WTC11 (cell line): ENCODE measurements around the gene PLA2G2E. TPM values are rescaled to one million over a fixed set of nuclear protein-coding genes. Genes with fewer than 3 reads are reported as not detected.
"Not testable (repeated sequence)": the region's sequence is repeated elsewhere in the genome, so short reads cannot be mapped to it uniquely, and the experiment has no call there.

Experiments
- ATAC-seq: fragments of 200-7000 bp; cut with Tn5 transposase; 2 replicates; pipeline ENCODE4 v1.10.0; 2021; ENCODE audit warnings: mild to moderate bottlenecking, moderate library complexity
- CTCF ChIA-PET: fragments of 300-600 bp; sonication (Branson Sonifier 250); formaldehyde crosslinking; loops from one replicate; lab custom pipeline; 2021; ENCODE audit warnings: antibody characterized with exemption; lab: Charles Lee
- POLR2A ChIA-PET: fragments of 350-600 bp; sonication (Branson Sonifier 250); formaldehyde crosslinking; loops from one replicate; lab custom pipeline; 2021; ENCODE audit warnings: antibody characterized with exemption; lab: Charles Lee
- DNase-seq: peaks from one replicate; pipeline ENCODE4 v3.0.0; 2021; ENCODE audit warnings: low spot score
- H3K27ac Mint-ChIP-seq: 2 replicates; pipeline ENCODE4 v1.8.0; 2021; ENCODE audit warnings: mixed read lengths
- H3K27me3 Mint-ChIP-seq: 2 replicates; pipeline ENCODE4 v1.8.0; 2021; ENCODE audit warnings: low read depth, mild to moderate bottlenecking, moderate library complexity, mixed read lengths
- H3K36me3 Mint-ChIP-seq: 2 replicates; pipeline ENCODE4 v1.8.0; 2021; ENCODE audit warnings: mixed read lengths
- H3K4me1 Mint-ChIP-seq: 2 replicates; pipeline ENCODE4 v1.8.0; 2022; ENCODE audit warnings: mixed read lengths
- H3K4me3 Mint-ChIP-seq: 2 replicates; pipeline ENCODE4 v1.8.0; 2021; ENCODE audit warnings: mild to moderate bottlenecking, moderate library complexity, mixed read lengths
- H3K9me3 Mint-ChIP-seq: 2 replicates; pipeline ENCODE4 v1.8.0; 2021; ENCODE audit warnings: mixed read lengths
- ETV6 ChIP-seq: sonication (generic); formaldehyde crosslinking; IDR thresholded peaks from 2 replicates; pipeline ENCODE4 v1.8.1; 2022; ENCODE audit warnings: mild to moderate bottlenecking, missing genetic modification reagents
- FOXK1 ChIP-seq: sonication (generic); formaldehyde crosslinking; IDR thresholded peaks from 2 replicates; pipeline ENCODE4 v1.8.0; 2022; ENCODE audit warnings: mild to moderate bottlenecking, moderate library complexity, missing genetic modification reagents
- GABPB1 ChIP-seq: sonication (generic); formaldehyde crosslinking; IDR thresholded peaks from 2 replicates; pipeline ENCODE4 v1.8.1; 2023; ENCODE audit warnings: mild to moderate bottlenecking, missing genetic modification reagents
- GTF2I ChIP-seq: fragments of 250-450 bp; sonication (Bioruptor Pico); conservative IDR thresholded peaks from 2 replicates; pipeline ENCODE4 v1.4.0; 2021; ENCODE audit warnings: mild to moderate bottlenecking
- KAT7 ChIP-seq: sonication (generic); formaldehyde crosslinking; IDR thresholded peaks from 2 replicates; pipeline ENCODE4 v1.8.1; 2023; ENCODE audit warnings: missing genetic modification reagents, mild to moderate bottlenecking, borderline replicate concordance
- PRRX2 ChIP-seq: fragments of 250-450 bp; sonication (Bioruptor Pico); IDR thresholded peaks from 2 replicates; pipeline ENCODE4 v1.8.0; 2021; ENCODE audit warnings: mild to moderate bottlenecking
- ZBTB21 ChIP-seq: sonication (generic); formaldehyde crosslinking; IDR thresholded peaks from 2 replicates; pipeline ENCODE4 v1.8.1; 2023; ENCODE audit warnings: mild to moderate bottlenecking, missing genetic modification reagents, borderline replicate concordance
- ZNF121 ChIP-seq: sonication (generic); formaldehyde crosslinking; IDR thresholded peaks from 2 replicates; pipeline ENCODE4 v1.8.0; 2023; ENCODE audit warnings: missing genetic modification reagents
- ZNF317 ChIP-seq: sonication (generic); formaldehyde crosslinking; IDR thresholded peaks from 2 replicates; pipeline ENCODE4 v1.8.1; 2023; ENCODE audit warnings: low read depth, mild to moderate bottlenecking, moderate library complexity, missing genetic modification reagents, borderline replicate concordance
- ZNF396 ChIP-seq: fragments of 250-450 bp; sonication (Bioruptor Pico); IDR thresholded peaks from 2 replicates; pipeline ENCODE4 v1.8.0; 2021; ENCODE audit warnings: mild to moderate bottlenecking, moderate library complexity, borderline replicate concordance
- total RNA-seq: library from RNA; stranded (reverse); gene quantifications from 3 replicates; pipeline ENCODE4 v1.2.3, GENCODE V29; 2021
- TF ChIP-seq, protein P1 (sequence below): fragments of 200-600 bp; IDR thresholded peaks from 2 replicates; pipeline ENCODE4 v1.8.0; 2022; ENCODE audit warnings: antibody characterized with exemption
- TF ChIP-seq, protein P2 (sequence below): sonication (generic); formaldehyde crosslinking; IDR thresholded peaks from 2 replicates; pipeline ENCODE4 v1.8.1; 2023; ENCODE audit warnings: mild to moderate bottlenecking, missing genetic modification reagents, moderate library complexity
- TF ChIP-seq, protein P3 (sequence below): sonication (generic); formaldehyde crosslinking; IDR thresholded peaks from 2 replicates; pipeline ENCODE4 v1.8.1; 2022; ENCODE audit warnings: mild to moderate bottlenecking, missing genetic modification reagents, moderate library complexity, borderline replicate concordance
- TF ChIP-seq, protein P4 (sequence below): fragments of 250-450 bp; sonication (Bioruptor Pico); IDR thresholded peaks from 2 replicates; pipeline ENCODE4 v2.1.2; 2022; ENCODE audit warnings: mild to moderate bottlenecking, moderate library complexity
- TF ChIP-seq, protein P5 (sequence below): sonication (generic); formaldehyde crosslinking; conservative IDR thresholded peaks from 2 replicates; pipeline ENCODE4 v1.8.1; 2022; ENCODE audit warnings: mild to moderate bottlenecking, missing genetic modification reagents
- TF ChIP-seq, protein P6 (sequence below): sonication (generic); formaldehyde crosslinking; IDR thresholded peaks from 2 replicates; pipeline ENCODE4 v1.8.0; 2022; ENCODE audit warnings: mild to moderate bottlenecking, missing genetic modification reagents
- TF ChIP-seq, protein P7 (sequence below): sonication (generic); formaldehyde crosslinking; IDR thresholded peaks from 2 replicates; pipeline ENCODE4 v1.8.0; 2022; ENCODE audit warnings: mild to moderate bottlenecking, missing genetic modification reagents

The PLA2G2E gene
- total RNA-seq, 1 experiment from 2014 or later = not detected

DNA sequence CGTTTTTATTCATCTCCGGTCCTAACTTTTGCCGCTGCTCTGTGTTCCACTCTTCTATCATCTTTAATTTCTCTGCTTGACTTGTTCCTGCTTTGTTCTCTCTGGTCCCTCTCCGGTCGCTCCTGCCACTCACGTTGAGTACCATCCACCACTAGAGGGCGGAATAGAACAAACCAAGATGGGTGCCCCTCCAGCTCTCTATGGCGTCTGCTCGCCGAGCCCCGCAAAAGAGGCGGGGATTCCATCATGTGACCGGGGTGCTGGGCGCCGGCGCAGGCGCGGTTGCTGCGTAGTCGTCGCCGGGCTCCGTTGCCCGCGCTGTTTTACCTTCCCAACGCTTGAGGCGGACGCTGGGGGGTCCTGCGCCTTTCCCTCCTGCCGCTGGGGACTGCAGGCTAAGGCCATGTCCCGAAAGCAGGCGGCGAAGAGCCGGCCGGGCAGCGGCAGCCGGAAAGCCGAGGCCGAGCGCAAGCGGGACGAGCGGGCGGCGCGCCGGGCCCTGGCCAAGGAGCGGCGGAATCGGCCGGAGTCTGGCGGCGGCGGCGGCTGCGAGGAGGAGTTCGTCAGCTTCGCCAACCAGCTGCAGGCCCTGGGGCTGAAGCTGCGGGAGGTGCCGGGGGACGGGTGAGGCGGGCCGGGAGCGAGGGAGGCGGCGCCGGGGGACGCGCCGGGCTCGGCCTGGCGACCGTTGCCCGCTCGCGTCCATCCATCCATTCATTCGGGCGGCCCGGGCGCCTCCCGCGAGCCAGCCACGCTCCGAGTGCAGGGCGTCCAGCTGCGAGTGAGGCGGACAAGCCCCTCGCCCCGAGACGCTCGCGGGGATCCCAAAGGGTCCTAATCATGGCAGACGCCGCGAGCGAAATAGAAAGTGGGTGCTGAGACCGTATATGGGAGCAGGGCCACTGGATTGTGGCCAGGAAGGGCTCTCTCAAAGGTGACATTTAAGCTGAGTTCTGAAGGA lies 41.0 kb downstream of the PLA2G2E start, which contains the start of gene OTUD3 (continued):
- TF ChIP-seq, protein P1, sequence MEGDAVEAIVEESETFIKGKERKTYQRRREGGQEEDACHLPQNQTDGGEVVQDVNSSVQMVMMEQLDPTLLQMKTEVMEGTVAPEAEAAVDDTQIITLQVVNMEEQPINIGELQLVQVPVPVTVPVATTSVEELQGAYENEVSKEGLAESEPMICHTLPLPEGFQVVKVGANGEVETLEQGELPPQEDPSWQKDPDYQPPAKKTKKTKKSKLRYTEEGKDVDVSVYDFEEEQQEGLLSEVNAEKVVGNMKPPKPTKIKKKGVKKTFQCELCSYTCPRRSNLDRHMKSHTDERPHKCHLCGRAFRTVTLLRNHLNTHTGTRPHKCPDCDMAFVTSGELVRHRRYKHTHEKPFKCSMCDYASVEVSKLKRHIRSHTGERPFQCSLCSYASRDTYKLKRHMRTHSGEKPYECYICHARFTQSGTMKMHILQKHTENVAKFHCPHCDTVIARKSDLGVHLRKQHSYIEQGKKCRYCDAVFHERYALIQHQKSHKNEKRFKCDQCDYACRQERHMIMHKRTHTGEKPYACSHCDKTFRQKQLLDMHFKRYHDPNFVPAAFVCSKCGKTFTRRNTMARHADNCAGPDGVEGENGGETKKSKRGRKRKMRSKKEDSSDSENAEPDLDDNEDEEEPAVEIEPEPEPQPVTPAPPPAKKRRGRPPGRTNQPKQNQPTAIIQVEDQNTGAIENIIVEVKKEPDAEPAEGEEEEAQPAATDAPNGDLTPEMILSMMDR = peak; percentile 77
- TF ChIP-seq, protein P2, sequence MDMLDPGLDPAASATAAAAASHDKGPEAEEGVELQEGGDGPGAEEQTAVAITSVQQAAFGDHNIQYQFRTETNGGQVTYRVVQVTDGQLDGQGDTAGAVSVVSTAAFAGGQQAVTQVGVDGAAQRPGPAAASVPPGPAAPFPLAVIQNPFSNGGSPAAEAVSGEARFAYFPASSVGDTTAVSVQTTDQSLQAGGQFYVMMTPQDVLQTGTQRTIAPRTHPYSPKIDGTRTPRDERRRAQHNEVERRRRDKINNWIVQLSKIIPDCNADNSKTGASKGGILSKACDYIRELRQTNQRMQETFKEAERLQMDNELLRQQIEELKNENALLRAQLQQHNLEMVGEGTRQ (CRISPR knock-in tag) = peak; percentile 97
- TF ChIP-seq ZNF396 (no peak), PRRX2 (CRISPR knock-in tag) (no peak), ZBTB21 (0 out of 2 replicates have a peak, but pooled peaks have one; percentile 16), KAT7 (CRISPR knock-in tag) (peak; percentile 74; the same call in 1 of the 2 replicates), FOXK1 (CRISPR knock-in tag) (peak; percentile 77), GABPB1 (peak; percentile 45; the same call in 1 of the 2 replicates), ZNF121 (CRISPR knock-in tag) (peak; percentile 70), ETV6 (peak; percentile 73), ZNF317 (CRISPR knock-in tag) (0 out of 2 replicates have a peak, but pooled peaks have one; percentile 19)
- TF ChIP-seq, protein P3, sequence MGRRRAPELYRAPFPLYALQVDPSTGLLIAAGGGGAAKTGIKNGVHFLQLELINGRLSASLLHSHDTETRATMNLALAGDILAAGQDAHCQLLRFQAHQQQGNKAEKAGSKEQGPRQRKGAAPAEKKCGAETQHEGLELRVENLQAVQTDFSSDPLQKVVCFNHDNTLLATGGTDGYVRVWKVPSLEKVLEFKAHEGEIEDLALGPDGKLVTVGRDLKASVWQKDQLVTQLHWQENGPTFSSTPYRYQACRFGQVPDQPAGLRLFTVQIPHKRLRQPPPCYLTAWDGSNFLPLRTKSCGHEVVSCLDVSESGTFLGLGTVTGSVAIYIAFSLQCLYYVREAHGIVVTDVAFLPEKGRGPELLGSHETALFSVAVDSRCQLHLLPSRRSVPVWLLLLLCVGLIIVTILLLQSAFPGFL (CRISPR knock-in tag) = 0 out of 2 replicates have a peak, but pooled peaks have one; percentile 65
- TF ChIP-seq, protein P4, sequence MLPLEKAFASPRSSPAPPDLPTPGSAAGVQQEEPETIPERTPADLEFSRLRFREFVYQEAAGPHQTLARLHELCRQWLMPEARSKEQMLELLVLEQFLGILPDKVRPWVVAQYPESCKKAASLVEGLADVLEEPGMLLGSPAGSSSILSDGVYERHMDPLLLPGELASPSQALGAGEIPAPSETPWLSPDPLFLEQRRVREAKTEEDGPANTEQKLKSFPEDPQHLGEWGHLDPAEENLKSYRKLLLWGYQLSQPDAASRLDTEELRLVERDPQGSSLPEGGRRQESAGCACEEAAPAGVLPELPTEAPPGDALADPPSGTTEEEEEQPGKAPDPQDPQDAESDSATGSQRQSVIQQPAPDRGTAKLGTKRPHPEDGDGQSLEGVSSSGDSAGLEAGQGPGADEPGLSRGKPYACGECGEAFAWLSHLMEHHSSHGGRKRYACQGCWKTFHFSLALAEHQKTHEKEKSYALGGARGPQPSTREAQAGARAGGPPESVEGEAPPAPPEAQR = no peak
- TF ChIP-seq, protein P5, sequence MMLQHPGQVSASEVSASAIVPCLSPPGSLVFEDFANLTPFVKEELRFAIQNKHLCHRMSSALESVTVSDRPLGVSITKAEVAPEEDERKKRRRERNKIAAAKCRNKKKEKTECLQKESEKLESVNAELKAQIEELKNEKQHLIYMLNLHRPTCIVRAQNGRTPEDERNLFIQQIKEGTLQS = no peak
- TF ChIP-seq, protein P6, sequence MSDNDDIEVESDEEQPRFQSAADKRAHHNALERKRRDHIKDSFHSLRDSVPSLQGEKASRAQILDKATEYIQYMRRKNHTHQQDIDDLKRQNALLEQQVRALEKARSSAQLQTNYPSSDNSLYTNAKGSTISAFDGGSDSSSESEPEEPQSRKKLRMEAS = peak; percentile 73; the same call in 1 of the 2 replicates
- TF ChIP-seq, protein P7, sequence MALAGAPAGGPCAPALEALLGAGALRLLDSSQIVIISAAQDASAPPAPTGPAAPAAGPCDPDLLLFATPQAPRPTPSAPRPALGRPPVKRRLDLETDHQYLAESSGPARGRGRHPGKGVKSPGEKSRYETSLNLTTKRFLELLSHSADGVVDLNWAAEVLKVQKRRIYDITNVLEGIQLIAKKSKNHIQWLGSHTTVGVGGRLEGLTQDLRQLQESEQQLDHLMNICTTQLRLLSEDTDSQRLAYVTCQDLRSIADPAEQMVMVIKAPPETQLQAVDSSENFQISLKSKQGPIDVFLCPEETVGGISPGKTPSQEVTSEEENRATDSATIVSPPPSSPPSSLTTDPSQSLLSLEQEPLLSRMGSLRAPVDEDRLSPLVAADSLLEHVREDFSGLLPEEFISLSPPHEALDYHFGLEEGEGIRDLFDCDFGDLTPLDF (CRISPR knock-in tag) = 0 out of 2 replicates have a peak, but pooled peaks have one; percentile 25

DNA sequence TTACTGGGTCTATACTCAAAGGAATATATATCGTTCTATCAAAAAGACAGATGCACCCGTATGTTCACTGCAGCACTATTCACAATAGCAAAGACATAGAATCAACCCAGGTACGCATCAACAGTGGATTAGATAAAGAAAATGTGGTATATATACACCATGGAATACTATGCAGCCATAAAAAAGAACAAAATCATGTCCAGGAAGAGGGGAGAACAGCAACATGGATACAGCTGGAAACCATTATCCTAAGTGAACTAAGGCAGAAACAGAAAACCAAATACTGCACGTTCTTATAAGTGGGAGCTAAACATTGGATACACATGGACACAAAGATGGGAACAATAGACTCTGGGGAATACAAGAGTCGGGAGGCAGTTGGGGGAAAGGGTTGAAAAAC lies 42.6 kb downstream of the PLA2G2E start:
- peaks cover 22% of the 10 kb centered on the region for H3K4me1 Mint-ChIP-seq
- not testable (repeated sequence) for H3K27me3 Mint-ChIP-seq, ATAC-seq, H3K27ac Mint-ChIP-seq
- CTCF ChIA-PET = interaction anchor here (1.4 to 4.5 kb wide), 3 partner anchors 56 to 166 kb away, joined by 3 to 19 read pairs (median 16); no protein-coding TSS in a partner anchor
- 0 out of 2 replicates have a peak, but pooled peaks have one; percentile 37 for TF ChIP-seq GTF2I (CRISPR knock-in tag)
- TF ChIP-seq, all 79 proteins: peak for 1; not testable (repeated sequence) for 78
- POLR2A ChIA-PET, H3K36me3 Mint-ChIP-seq, H3K4me3 Mint-ChIP-seq, DNase-seq, H3K9me3 Mint-ChIP-seq: not testable (repeated sequence)
